GM12874 (cell line): Measurements from ENCODE around the gene TGIF2.
A peak's percentile ranks its signal among the peaks of the same experiment; 100 is the strongest.

Experiments
- TF ChIP-seq, protein P1 (sequence below): IDR thresholded peaks from 2 replicates; pipeline ENCODE4 v1.5.1; 2011; ENCODE audit warnings: low read depth, mild to moderate bottlenecking, control low read depth, low read length, moderate library complexity; ENCODE audit not compliant: insufficient read depth

The TGIF2 gene

DNA sequence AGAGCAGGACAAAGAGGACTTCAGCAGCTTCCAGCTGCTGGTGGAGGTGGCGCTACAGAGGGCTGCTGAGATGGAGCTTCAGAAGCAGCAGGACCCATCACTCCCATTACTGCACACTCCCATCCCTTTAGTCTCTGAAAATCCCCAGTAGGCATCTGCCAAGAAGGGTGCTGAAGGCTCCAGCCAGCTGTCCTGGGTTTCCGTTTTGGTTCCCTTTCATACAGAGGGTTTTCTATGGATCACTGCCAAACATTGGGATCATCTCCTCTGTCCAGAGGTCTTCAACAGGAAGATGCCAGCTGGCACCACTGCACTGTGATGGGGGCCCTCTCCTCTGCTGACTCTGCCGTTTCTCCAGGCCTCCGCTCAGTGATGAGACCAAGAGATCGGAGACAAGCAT, 17.9 kb downstream of the TGIF2 start:
- TF ChIP-seq, protein P1, sequence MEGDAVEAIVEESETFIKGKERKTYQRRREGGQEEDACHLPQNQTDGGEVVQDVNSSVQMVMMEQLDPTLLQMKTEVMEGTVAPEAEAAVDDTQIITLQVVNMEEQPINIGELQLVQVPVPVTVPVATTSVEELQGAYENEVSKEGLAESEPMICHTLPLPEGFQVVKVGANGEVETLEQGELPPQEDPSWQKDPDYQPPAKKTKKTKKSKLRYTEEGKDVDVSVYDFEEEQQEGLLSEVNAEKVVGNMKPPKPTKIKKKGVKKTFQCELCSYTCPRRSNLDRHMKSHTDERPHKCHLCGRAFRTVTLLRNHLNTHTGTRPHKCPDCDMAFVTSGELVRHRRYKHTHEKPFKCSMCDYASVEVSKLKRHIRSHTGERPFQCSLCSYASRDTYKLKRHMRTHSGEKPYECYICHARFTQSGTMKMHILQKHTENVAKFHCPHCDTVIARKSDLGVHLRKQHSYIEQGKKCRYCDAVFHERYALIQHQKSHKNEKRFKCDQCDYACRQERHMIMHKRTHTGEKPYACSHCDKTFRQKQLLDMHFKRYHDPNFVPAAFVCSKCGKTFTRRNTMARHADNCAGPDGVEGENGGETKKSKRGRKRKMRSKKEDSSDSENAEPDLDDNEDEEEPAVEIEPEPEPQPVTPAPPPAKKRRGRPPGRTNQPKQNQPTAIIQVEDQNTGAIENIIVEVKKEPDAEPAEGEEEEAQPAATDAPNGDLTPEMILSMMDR, result no peak

DNA sequence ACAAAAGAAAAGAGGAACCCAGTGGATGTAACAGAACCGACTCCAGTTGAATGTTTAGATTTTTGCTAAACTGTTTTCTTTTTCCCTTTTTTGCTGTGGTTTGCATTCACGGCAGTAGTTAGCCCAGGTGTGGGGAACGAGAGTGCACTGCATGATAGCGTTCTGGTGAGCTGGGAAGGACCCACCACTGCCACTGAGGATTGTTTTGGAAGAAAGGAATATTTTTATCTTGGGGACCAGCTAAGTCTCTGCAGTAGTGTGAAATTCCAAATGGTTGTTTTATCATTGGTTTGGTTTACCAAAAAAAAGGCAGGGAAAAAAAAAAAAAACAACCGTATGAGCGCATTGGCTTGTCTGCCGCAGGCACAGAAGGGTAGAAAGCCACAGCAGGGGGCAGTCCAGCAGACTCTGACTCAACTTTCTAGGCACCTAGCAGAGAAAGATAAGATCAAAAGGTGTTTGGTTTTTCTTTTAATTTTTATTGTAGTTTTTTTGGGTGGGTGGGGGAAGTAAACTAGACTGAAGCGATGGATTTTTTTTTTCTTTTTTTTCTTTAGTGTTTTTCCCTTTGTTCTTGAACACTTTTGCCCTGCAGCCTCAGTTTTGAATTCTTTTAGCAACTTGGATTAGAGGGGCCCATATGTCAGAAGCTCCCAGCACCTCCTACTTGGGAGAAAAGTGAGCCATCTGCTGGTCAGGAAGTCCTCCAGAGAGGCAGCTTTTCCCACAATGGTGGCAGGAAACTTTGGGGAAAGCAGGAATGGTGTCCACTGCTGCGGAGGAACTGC, 18.7 kb downstream of the TGIF2 start:
- TF ChIP-seq, protein P1, result no peak

DNA sequence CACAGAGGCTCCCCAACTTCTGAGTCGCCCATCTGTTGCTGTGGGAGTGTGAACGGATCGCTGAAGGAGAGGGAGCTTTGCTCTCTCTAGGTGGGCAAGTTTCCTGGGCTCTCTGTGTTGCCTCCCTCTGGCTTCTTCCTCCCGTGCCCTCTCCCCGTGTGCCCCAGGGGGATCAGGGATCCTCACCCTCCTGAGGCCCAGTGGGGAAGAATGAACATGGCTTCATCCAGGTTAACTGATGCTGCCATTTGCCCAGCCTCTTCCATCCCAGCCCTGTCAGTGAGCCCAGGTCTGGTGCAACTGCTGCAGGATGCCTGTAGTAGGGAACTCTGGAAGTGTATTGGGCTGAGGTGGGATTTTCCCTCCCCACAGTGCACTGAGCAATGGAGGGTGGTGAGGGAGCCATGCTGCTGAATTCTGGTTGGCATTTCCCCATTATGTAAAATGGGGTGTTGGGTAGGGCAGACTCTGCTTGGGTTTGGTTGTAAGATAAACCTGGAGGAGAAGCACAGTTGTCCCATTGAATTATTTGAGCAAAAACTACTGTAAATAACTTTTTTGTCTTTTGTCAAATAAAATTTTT, 20.0 kb downstream of the TGIF2 start:
- TF ChIP-seq, protein P1, result no peak

DNA sequence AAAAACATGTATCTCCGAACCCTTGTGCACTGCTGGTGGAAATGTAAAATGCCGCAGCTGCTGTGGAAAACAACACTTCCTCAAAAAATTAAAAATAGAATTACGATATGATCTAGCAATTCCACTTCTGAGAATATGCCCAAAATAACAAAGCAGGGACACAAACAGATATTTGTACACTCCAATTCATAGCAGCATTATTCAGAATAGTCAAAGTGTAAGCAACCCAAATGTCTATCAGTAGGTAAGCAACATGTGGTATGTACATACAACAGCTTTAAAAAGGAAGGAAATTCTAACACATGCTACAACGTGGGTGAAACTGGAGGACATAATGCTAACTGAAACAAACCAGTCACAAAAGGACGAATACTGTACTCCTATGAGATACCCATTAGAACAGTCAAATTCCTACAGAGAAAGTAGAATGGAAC, 26.5 kb downstream of the TGIF2 start:
- TF ChIP-seq, protein P1, result no peak

DNA sequence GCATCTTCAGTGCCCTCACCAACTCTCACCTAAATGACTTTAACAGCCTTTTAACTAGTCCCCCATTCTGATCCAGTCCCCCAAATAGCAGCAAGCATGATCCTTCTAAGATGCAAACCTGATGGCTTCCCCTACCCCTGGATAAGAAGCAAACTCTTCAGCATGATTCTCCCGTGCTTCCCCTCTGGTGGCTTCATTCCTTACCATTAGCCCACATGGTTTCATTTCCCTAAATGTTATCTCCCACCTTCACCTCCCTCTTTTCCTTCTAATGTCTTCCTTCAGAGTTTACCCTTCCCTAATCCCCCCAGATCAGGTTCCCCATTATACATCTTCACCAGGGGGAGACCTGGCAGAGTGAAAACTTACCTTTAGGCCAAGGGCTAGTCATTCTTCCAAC, 28.1 kb downstream of the TGIF2 start:
- TF ChIP-seq, protein P1, result no peak

DNA sequence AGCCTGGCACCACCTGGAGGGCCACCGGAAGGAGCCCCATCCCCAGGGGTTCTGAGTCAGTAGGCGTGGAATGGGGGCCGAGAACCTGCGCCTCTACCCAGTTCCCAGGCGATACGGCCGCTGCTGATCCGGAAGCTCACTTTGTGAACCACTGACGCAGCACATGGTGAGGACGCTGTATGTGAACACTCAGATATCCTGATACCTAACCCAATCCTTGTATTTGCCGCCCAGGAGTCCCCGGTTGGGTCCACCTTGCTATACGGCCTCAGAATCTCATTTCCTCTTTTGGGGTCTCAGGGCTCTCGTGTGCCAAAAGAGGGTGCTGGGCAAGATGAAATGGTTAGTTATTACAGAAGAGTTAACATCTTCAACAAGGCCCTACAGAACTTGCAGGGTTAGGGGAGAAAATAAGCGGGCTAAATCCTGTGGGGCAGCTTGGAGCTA, 31.6 kb downstream of the TGIF2 start:
- TF ChIP-seq, protein P1, result no peak

DNA sequence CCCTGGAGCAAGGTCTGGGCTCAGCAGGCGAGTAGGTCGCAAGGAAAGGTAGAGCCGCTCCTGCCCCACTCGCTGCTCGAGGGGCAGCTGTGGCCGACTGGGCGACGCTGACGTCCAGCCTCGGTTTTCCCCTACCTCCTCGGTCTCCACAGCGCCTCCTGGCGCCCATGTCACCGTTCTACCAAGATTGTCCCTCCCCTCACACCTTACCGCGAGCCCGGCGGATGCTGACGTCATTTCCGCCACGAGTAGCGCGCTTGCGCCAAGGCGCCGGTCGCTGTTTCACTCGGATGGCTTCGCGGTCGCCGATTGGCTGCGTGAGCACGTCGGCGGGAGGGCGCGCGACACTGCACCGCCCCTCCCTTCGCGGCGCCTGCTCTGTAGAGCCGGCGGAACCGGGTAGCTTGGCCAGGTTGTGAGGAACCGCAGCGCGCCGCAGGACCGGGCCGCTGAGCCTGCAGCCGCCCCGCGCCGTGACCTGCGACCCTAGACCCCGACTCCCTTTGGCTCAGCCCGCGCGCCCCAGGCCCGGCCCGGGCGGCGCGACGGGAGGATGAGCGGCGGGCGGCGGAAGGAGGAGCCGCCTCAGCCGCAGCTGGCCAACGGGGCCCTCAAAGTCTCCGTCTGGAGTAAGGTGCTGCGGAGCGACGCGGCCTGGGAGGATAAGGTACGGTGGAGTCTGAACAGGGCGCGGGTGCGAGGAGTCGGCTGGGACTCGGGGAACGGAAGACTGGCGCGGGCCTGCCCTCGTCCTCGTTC, 32.2 kb downstream of the TGIF2 start, which contains the start of gene RAB5IF:
RAB5IF (plus strand) TSS at position 381 of the 759 bp plus-strand sequence; CDS start at position 554, 173 bp downstream.
- TF ChIP-seq, protein P1, result peak; percentile 94
